ENCODE data around the gene NHERF1. TPM values are rescaled to one million over a fixed set of nuclear protein-coding genes. Genes with fewer than 3 reads are reported as not detected.

Gene NHERF1
- total RNA-seq, 2 donors from 2014 or later = 186 to 244 TPM

DNA sequence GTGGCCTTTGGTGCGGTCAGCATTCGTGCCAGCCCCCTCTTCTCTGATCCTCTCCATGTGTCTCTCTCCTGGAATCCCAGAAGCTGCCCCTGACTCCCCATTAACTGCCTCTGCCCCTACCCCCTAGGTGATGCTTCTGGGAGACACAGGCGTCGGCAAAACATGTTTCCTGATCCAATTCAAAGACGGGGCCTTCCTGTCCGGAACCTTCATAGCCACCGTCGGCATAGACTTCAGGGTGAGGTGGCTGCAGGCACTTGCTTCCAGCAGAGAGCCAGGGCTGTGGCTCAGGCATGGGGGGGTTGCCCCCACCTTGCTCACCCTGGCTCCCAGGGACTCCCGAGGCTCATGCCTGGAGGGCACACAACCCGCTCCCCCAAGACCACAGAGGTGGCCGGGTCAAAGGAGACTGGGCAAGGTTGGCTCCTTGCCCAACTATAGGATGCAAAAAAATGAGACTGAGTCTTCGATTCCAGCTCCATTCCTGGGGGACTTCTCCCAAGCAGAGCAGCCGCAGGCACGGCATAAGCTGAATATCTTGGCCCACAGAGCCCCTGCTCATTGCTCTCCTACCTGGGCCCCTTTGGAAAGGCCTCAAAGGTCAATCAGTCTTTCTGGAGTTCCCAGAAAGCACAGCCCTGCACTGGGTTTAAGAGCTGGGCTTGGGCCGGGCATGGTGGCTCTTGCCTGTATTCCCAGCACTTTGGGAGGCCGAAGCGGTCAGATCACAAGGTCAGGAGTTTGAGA, 7.6 kb upstream of the NHERF1 start:
- H3K4me3 ChIP-seq = no peak overlapping the region
- no peak for TF ChIP-seq CTCF (IDR thresholded peaks at IDR 0.05)
- peaks cover 26% of the 10 kb centered on the region for H3K4me1 ChIP-seq
- no peak overlapping the region for H3K9ac ChIP-seq (ENCODE audit: low read depth in 2 of 2, low read length in 2 of 2)
- no peaks in the 10 kb centered on the region for H3K36me3 ChIP-seq
- no peak overlapping the region for H3K27ac ChIP-seq
- intact Hi-C loops (cut with DNase I) = loop anchor here (5.0 kb wide), 2 partner anchors 41 to 121 kb away; no protein-coding TSS in a partner anchor
- no peak for DNase-seq
- H3K27me3 ChIP-seq = peaks cover 19% of the 10 kb centered on the region
- H3K9me3 ChIP-seq = no peaks in the 10 kb centered on the region

DNA sequence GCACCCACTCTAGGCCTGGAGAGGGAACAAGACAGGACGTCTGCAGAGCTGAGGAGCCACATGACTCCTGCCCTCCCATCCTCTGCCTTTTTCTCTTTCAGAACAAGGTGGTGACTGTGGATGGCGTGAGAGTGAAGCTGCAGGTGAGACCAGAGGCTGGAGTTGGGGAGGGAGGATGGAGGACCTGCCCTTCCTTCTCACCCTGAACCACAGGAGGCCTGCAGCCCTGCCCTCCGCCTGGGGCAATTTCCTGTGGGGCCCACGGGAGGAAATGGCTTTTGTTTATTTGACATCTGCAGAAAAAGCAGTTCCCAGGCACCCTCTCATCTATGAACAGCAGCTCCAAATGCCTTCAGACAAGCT, 6.3 kb upstream of the NHERF1 start:
- Histone ChIP-seq H3K36me3 (no peaks in the 10 kb centered on the region), H3K27me3 (peaks cover 16% of the 10 kb centered on the region), H3K9ac (ENCODE audit: low read depth in 2 of 2, low read length in 2 of 2) (peak overlapping the region; percentile 4 to 37), H3K27ac (peak overlapping the region; percentile 50), H3K9me3 (no peaks in the 10 kb centered on the region), H3K4me1 (peaks cover 17% of the 10 kb centered on the region), H3K4me3 (no peak overlapping the region)
- intact Hi-C loops (cut with DNase I) = loop anchor here (5.0 kb wide), 2 partner anchors 40 to 120 kb away; no protein-coding TSS in a partner anchor
- no peak for TF ChIP-seq CTCF (IDR thresholded peaks at IDR 0.05)
- no peak for DNase-seq

DNA sequence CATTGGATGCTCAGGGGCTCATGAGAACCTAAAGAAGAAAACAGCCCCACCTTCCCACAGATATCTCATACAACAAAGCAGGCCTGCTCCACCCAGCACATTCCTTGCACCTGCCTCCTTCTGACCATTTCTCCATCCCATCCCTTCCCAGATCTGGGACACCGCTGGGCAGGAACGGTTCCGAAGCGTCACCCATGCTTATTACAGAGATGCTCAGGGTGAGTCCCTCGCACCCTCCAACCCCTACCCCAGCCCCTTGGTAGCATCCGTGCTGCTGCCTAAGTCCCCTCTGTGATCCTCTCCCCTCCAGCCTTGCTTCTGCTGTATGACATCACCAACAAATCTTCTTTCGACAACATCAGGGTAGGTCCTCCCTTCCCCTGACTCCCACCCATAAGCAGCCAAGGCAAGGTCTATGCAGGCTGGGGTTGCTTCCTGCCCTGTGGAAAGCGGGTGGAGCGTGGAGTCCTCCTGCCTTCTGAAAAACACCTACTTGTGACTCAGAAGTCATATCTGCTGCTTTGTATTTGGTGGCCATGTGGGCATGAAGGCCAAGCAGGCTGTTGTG, 5.4 kb upstream of the NHERF1 start:
- no peak for TF ChIP-seq CTCF (IDR thresholded peaks at IDR 0.05)
- Histone ChIP-seq H3K27me3 (peaks cover 8% of the 10 kb centered on the region), H3K36me3 (no peaks in the 10 kb centered on the region), H3K27ac (no peak overlapping the region), H3K4me3 (no peak overlapping the region), H3K4me1 (peaks cover 10% of the 10 kb centered on the region), H3K9me3 (no peaks in the 10 kb centered on the region), H3K9ac (ENCODE audit: low read depth in 2 of 2, low read length in 2 of 2) (no peak overlapping the region)
- DNase-seq = no peak
- intact Hi-C loops (cut with DNase I) = loop anchor here (5.0 kb wide), 2 partner anchors 39 to 119 kb away; no protein-coding TSS in a partner anchor

DNA sequence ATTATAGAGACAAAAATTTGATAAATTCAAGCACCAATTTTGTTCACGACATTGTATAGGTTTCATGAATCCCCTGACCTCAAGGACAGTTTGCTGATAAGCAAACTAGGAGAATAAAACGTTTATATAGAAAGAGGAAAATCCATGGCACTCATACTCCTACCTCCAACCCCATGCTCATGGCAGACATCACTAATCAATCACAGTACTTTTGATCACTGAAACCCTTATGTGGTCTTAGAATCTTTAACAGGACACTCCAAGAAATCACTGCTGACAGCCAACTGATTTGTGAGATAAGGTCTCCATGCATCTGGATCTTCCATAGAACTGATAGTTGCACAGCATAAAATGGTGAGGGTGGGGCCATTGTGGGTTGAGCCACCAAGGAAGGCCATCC, 4.7 kb upstream of the NHERF1 start:
- no peak for DNase-seq
- peaks cover 2% of the 10 kb centered on the region for H3K27me3 ChIP-seq
- TF ChIP-seq CTCF (IDR thresholded peaks at IDR 0.05) = no peak
- intact Hi-C loops (cut with DNase I) = loop anchor here (2.0 to 5.0 kb wide), 3 partner anchors 27 to 119 kb away; no protein-coding TSS in a partner anchor
- no peak overlapping the region for H3K4me3 ChIP-seq
- peaks cover 9% of the 10 kb centered on the region for H3K4me1 ChIP-seq
- no peaks in the 10 kb centered on the region for H3K36me3 ChIP-seq
- H3K9ac ChIP-seq (ENCODE audit: low read depth in 2 of 2, low read length in 2 of 2) = no peak overlapping the region
- H3K27ac ChIP-seq = no peak overlapping the region
- H3K9me3 ChIP-seq = no peaks in the 10 kb centered on the region

DNA sequence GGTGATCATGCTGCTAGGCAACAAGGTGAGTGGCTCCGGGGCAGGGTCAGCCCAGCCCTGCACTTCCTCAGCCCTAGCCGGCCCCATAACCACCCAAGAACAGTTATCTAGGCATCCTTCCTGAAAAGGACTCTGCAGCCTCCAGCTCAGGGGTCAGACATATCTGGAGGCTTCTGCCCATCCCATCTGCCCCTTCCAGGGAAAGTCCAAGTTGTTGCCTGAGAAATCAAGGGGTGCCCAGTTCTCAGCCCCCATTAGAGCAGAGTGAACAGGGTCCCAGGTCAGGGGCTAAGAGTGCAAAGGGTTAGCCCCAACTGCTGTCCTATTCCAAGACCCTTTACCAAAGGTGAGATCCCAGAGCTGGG, 4.1 kb upstream of the NHERF1 start:
- H3K9ac ChIP-seq (ENCODE audit: low read depth in 2 of 2, low read length in 2 of 2) = peak overlapping the region in 1 of 2 donors; percentile 70
- no peaks in the 10 kb centered on the region for H3K36me3 ChIP-seq
- intact Hi-C loops (cut with DNase I) = loop anchor here (2.0 to 5.0 kb wide), 3 partner anchors 26 to 118 kb away; no protein-coding TSS in a partner anchor
- DNase-seq = no peak
- TF ChIP-seq CTCF (IDR thresholded peaks at IDR 0.05) = no peak
- no peaks in the 10 kb centered on the region for H3K27me3 ChIP-seq
- no peaks in the 10 kb centered on the region for H3K9me3 ChIP-seq
- H3K4me3 ChIP-seq = no peak overlapping the region
- H3K27ac ChIP-seq = no peak overlapping the region
- peaks cover 9% of the 10 kb centered on the region for H3K4me1 ChIP-seq
